Bronchial epithelial cell (primary cell): ENCODE data around the gene PLP1. TPM values are rescaled to one million over a fixed set of nuclear protein-coding genes. Genes with fewer than 3 reads are reported as not detected.
"Not testable (repeated sequence)": the region's sequence is repeated elsewhere in the genome, so short reads cannot be mapped to it uniquely, and the experiment has no call there.

ENCODE experiments used
- DNase-seq: peaks from one replicate; pipeline ENCODE4 v3.0.0-alpha.2; 2010; ENCODE audit warnings: low read depth
- FAIRE-seq: peaks from 2 replicates; lab custom pipeline; 2011; peaks lifted over from hg19 to GRCh38; lab: Jason Lieb, UNC
- H3K27me3 ChIP-seq: 2 replicates; pipeline ENCODE4 v1.5.1; 2011; ENCODE audit warnings: low read length; ENCODE audit not compliant: control insufficient read depth, insufficient read depth
- H3K36me3 ChIP-seq: 2 replicates; pipeline ENCODE4 v1.5.1; 2011; ENCODE audit warnings: low read length; ENCODE audit not compliant: control insufficient read depth, insufficient read depth
- H3K4me3 ChIP-seq: 2 replicates; pipeline ENCODE4 v1.5.1; 2011; ENCODE audit warnings: mild to moderate bottlenecking, low read depth, low read length, control low read depth
- total RNA-seq: library from RNA; depleted of rRNA; stranded (reverse); fragments of >200 nt; gene quantifications from 2 replicates; pipeline ENCODE4 v1.2.1, GENCODE V29; 2014
- TF ChIP-seq, protein P1 (sequence below): IDR thresholded peaks from 2 replicates; pipeline ENCODE4 v1.5.1; 2011; ENCODE audit warnings: mild to moderate bottlenecking, moderate library complexity, low read length, control low read depth, inconsistent platforms; ENCODE audit not compliant: insufficient read depth, severe bottlenecking

Gene PLP1
- total RNA-seq, 1 donor from 2014 or later = not detected

DNA sequence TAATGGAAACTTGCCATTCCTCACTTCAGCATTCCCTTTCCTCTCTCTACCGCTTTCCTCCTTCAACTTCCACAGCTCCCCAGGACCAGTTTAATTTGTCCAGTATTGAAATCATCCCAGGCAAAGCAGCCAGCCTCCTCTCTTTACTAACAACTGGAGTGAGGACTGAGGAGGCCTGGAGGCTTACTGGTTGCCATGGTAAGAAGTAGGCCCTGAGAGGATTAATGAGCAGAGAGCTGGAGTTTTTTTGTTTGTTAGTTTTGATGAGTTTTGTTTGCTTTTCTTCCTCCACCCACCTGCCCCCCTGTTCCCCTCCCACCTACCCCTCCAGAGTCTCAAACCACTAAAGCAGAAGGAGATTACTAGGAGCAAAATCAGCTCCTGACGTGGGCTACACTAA is 29.5 kb upstream of the PLP1 start:
- no peak for DNase-seq
- Histone ChIP-seq H3K36me3 (no peaks in the 10 kb centered on the region), H3K4me3 (no peak overlapping the region), H3K27me3 (no peaks in the 10 kb centered on the region)
- no peak for FAIRE-seq
- TF ChIP-seq, protein P1, sequence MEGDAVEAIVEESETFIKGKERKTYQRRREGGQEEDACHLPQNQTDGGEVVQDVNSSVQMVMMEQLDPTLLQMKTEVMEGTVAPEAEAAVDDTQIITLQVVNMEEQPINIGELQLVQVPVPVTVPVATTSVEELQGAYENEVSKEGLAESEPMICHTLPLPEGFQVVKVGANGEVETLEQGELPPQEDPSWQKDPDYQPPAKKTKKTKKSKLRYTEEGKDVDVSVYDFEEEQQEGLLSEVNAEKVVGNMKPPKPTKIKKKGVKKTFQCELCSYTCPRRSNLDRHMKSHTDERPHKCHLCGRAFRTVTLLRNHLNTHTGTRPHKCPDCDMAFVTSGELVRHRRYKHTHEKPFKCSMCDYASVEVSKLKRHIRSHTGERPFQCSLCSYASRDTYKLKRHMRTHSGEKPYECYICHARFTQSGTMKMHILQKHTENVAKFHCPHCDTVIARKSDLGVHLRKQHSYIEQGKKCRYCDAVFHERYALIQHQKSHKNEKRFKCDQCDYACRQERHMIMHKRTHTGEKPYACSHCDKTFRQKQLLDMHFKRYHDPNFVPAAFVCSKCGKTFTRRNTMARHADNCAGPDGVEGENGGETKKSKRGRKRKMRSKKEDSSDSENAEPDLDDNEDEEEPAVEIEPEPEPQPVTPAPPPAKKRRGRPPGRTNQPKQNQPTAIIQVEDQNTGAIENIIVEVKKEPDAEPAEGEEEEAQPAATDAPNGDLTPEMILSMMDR = no peak

DNA sequence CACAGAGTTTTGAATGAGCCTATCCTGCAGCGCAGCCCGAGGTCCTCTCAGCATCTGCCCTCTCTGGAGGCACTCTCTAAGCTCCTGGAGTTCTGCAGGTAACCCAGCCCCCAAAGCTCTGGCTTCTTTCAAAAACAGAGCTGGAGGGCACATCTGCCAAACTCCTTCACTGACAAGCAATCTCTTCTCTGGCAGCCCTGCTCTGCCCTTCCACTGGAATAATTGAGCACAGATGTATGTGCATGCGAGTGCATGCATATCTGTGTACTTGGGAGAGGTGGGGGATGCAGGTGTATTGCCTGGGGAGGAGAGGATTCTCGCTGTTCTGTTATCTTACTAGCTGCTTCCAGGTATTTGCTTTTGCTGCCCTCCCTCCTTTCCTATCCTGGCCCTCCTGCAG is 22.2 kb upstream of the PLP1 start:
- no peak for DNase-seq
- FAIRE-seq = no peak
- Histone ChIP-seq H3K4me3 (no peak overlapping the region), H3K27me3 (no peaks in the 10 kb centered on the region), H3K36me3 (no peaks in the 10 kb centered on the region)
- TF ChIP-seq, protein P1 = no peak

DNA sequence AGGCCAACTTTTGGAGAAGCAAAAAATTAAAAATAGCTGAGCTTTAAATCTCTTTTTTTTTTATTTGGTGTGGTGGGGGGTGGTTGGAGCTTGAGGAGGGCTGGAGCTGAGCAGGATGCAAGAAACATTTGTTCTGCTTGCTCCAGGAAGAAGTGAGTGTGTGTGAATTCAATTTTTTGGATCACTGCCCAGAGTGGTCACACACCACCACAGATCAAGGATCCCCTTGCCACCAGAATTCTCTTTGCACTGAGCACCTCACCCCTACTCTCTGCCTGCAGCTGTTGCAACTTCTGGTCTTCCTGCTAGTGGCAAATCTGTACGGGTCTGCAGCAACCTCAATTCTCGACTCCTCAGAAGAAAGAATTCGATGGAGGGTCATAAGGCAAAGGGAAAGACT is 19.9 kb upstream of the PLP1 start:
- no peak for FAIRE-seq
- Histone ChIP-seq H3K36me3 (no peaks in the 10 kb centered on the region), H3K27me3 (no peaks in the 10 kb centered on the region), H3K4me3 (no peak overlapping the region)
- no peak for DNase-seq
- TF ChIP-seq, protein P1 = no peak

DNA sequence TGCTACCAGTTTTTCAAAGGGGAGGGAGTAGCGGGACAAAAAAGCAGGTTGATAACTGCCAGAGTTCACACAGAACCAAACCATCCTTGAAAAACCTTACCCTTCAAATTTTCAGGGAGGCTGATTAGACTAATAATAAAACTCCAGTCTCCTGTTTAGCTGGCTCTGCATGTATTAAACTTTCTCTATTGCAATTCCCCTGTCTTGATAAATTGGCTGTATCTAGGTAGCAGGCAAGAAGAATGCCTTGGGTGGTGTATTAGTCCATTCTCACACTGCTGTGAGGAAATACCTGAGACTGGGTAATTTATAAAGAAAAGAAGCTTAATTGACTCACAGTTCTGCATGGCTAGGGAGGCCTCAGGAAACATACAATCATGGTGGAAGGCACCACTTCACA is 18.1 kb upstream of the PLP1 start:
- FAIRE-seq (no peak), DNase-seq (no peak)
- TF ChIP-seq, protein P1 = no peak
- H3K27me3 ChIP-seq = no peaks in the 10 kb centered on the region
- H3K36me3 ChIP-seq = no peaks in the 10 kb centered on the region
- H3K4me3 ChIP-seq = no peak overlapping the region

DNA sequence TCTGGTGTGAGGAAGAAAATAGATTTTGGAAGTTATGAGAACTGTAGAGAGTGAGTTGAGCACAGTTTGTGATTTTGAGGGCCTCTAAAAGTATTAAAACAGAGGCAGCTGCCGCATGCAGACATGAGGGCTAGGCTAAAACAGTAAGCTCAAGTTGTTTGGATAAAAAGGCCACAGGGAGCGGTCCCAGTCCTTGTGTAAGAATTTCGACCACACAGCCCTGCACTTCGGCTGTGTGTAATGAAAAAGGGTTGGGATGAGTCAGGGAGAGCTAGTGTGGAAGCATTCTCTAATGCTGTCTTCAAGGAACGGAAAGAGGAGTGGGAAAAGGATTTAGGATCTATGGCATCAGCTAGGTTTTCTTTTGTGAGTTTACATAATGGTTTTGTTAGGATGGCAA is 13.1 kb upstream of the PLP1 start:
- not testable (repeated sequence) for DNase-seq, H3K27me3 ChIP-seq, H3K4me3 ChIP-seq, FAIRE-seq, H3K36me3 ChIP-seq

DNA sequence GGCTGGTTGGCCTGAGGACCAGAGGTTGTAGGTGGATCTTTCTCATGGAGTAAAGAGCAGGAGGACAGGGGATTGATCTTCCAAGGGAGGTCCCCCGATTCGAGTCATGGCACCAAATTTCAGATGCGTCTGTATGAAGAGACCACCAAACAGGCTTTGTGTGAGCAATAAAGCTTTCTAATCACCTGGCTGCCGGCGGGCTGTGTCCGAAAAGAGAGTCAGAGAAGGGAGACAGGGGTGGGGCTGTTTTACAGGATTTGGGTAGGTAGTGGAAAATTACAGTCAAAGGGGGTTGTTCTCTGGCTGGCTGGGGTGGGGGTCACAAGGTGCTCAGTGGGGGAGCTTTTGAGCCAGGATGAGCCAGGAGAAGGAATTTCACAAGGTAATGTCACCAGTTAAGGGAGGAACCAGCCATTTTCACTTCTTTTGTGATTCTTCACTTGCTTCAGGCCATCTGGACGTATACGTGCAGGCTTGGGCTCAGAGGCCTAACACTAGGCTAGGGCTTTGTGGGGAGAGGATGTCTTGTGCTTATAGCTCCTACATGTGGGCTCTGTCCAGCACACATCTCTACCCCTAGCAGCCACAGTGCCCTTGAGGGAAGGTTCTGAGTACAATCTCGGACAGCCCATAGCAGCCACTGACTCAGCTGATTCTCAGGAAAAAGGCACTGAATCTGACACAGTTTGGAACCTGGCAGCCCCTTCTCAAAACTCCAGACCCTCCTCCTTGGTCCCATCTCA is 9.7 kb upstream of the PLP1 start:
- not testable (repeated sequence) for H3K36me3 ChIP-seq, H3K4me3 ChIP-seq, DNase-seq, FAIRE-seq, H3K27me3 ChIP-seq

DNA sequence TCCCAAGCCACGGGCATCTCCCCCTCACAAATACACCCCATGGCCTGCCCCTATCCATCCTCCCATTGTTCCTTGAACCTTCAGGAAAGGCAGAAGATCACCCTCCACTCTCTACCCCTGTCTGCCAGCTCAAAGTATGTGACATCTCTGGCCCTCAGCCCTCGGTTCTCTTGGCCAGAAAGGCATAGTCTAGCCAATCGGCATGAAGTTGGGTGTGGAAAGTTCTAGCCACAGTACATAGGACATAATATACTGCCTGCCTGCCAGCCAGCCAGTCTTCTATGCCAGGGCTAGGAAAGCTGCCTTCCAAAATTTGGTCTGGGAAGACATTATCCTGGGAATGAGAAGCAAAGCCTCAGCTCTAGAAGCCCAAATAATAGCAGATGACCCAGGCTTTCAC is 3.2 kb upstream of the PLP1 start:
- FAIRE-seq (no peak), DNase-seq (no peak)
- Histone ChIP-seq H3K27me3 (no peaks in the 10 kb centered on the region), H3K36me3 (no peaks in the 10 kb centered on the region), H3K4me3 (no peak overlapping the region)
- TF ChIP-seq, protein P1 = no peak
